GM21529 (cell line): ENCODE data around the gene RTN4.

Source experiments
- ATAC-seq: cut with Tn5 transposase; IDR thresholded peaks from one replicate; pipeline ENCODE4 v1.9.1; 2021; ENCODE audit not compliant: unreplicated experiment

Gene RTN4

GRCh38 chr2:55043841-55044240 lies 6.4 kb downstream of the RTN4 start:
- no peak for ATAC-seq

DNA sequence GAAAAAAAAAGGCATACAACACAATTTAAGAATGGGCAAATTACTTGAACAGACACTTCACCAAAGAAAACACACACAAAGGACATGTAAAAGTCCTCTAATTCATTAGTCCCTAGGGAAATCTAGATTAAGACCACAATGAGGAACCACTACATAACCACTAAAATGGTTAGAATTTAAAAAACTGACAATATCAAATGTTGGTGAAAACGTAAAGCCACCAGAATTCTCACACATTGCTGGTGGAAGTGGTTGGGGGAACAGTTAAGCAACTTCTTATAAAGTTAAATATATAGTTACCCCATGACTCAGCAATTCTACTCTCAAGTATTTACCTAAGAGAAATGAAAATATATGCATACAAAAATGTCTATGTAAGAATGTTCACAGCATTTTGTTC lies 11.8 kb downstream of the RTN4 start:
- ATAC-seq = no peak

DNA sequence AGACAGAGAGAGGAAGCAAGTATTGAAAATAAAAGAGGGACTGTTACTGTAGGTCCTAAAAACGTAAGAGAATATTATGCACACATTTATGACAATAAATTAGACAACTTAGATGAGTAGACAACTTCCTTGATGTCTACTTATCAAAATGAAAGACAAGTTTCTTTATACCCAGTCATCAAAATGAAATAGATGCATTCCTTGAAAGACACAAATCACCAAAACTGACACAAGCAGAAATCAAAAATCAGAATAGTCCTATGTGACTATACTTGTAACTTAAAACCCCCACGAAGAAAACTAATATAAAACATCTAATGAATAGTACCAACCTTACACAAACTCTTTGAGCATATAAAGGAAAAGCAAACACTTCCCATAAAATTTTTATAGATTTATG lies 14.5 kb downstream of the RTN4 start:
- no peak for ATAC-seq

GRCh38 chr2:55033921-55034320 lies 16.3 kb downstream of the RTN4 start:
- ATAC-seq = no peak

- peak; percentile 93 for ATAC-seq
Measured at GRCh38 chr2:55033076-55033742, 17.0 kb downstream of the RTN4 start.

DNA sequence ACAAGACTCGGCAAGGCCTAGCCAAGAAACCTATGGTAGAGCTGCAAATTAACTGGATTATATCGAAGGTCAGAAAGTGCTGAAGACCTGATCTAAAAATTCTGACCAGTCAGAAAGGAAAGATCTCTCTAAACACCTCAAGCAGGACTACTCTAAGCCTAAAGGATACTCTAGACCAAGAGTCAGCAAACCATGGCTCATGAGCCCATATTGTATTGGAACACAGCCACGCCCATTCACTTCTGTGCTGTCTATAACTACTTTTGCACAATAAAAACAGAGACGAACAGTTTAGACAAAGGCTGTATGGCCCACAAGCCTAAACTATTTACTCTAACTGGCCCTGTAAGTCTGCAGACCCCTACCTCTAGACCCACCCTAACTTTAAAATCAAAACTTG lies 18.7 kb downstream of the RTN4 start:
- no peak for ATAC-seq

DNA sequence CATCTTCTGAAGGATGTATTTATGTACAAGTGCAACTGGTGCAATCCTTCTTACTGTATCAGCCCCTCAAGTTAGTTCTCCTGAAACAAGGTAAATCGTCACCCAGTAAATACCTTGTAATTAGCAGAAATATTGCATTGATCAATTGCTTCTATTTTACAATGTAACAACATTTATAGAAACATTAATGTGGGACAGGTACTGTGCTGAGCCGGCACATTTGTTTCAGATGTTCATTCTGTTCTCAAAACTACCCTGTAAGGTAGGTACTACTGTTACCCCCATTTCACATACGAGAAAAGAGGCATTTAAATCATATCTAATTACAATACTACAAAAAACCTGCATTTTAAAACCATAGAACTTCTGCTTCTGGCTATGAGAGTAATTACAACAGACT lies 19.5 kb downstream of the RTN4 start:
- ATAC-seq = no peak

GRCh38 chr2:55029098-55029497 lies 21.2 kb downstream of the RTN4 start:
- no peak for ATAC-seq

- ATAC-seq = no peak
Measured at GRCh38 chr2:55027226-55027625, 23.0 kb downstream of the RTN4 start.

DNA sequence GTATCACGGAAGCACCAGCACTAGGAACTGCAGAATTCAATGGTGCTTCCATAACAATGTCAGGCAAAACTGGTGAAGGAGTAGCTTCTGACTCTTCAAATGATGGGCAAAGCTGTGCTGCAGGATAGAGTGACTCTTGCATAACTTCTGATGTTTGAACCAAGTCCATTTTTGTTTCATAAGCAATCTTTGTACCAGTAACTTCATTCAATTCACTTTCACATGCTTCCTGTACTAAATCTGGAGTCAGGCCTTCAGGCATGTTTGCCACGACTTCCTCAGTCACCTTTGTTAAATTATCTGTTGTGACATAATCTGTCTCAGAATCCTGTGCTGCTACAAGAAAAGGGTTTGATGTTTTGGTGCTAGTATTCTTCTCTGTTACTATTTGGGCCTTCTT lies 24.0 kb downstream of the RTN4 start:
- ATAC-seq = no peak

- ATAC-seq = peak; percentile 40
Measured at GRCh38 chr2:55025627-55026026, 24.6 kb downstream of the RTN4 start.

DNA sequence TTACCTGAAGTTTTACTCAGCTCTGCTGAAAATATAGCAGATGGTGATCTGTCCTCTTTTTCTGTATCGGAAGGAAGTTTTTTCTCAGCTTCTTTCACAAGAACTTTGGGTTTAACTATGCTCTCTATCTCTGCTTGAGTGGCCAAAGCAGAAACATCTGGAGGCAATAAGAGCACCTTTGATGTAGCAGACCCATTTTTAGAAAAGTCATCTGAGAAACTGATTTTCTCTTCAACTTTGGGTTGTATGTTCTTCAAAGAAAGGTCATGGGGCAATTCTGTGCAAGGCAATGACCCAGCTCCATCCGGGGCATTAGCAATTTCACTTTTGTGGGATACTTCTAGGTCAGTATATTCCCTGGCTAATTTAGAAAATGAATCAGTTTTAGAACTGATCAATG lies 25.2 kb downstream of the RTN4 start:
- ATAC-seq = peak; percentile 75

GRCh38 chr2:55022476-55022875 lies 27.8 kb downstream of the RTN4 start:
- ATAC-seq = no peak

DNA sequence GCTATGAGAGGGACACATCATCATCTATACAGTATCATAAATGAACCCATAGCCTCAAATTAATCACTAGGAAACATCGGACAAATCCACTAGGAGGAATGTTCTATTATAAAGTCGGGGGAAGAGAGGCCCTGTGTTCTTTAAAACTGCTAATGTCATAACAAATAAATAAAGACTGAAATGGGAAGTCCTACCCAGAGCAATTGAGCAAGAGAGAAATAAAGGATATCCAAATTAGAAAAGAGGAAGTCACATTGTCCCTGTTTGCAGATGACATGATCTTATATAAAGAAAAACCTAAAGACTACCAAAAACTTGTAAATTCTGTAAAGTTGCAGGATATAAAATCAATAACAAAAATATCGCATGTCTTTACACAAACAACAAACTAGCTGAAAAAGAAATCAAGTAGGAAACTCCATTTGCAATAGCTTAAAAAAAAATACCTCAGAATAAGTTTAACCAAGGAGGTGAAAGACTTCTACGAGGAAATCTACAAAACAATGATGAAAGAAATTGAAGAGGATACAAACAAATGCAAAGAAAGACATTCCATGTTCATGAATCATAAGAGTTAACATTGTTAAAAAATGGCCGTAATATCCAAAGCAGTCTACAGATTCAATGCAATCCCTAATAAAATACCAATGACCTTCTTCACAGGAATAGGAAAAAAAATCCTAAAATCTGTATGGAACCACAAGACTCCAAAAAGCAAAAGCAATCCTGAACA lies 30.6 kb downstream of the RTN4 start:
- no peak for ATAC-seq

DNA sequence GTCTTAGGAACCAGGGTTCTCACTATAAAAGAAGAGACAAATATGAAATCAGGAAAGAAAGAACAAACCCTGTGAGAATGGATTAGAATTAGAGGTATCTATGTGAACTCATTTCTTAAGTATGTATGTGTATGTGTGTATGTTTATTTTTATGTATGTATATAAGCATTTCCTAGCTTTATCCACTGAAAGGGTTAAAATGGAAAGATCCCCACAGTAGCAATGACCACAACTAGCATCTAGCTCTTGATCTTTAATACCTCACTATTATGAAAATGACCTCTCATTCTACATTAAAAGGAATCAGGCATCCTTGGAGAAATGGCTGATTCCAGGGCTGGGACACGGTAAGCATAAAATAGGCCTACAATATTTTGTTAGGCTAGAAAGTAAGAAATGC lies 31.6 kb downstream of the RTN4 start:
- ATAC-seq = no peak

GRCh38 chr2:55017880-55018279 lies 32.4 kb downstream of the RTN4 start:
- no peak for ATAC-seq

- no peak for ATAC-seq
Measured at GRCh38 chr2:55017428-55017827, 32.8 kb downstream of the RTN4 start.

GRCh38 chr2:55014962-55015939 lies 35.0 kb downstream of the RTN4 start:
- ATAC-seq = peak; percentile 31

GRCh38 chr2:55013936-55014335 lies 36.3 kb downstream of the RTN4 start:
- ATAC-seq = no peak

DNA sequence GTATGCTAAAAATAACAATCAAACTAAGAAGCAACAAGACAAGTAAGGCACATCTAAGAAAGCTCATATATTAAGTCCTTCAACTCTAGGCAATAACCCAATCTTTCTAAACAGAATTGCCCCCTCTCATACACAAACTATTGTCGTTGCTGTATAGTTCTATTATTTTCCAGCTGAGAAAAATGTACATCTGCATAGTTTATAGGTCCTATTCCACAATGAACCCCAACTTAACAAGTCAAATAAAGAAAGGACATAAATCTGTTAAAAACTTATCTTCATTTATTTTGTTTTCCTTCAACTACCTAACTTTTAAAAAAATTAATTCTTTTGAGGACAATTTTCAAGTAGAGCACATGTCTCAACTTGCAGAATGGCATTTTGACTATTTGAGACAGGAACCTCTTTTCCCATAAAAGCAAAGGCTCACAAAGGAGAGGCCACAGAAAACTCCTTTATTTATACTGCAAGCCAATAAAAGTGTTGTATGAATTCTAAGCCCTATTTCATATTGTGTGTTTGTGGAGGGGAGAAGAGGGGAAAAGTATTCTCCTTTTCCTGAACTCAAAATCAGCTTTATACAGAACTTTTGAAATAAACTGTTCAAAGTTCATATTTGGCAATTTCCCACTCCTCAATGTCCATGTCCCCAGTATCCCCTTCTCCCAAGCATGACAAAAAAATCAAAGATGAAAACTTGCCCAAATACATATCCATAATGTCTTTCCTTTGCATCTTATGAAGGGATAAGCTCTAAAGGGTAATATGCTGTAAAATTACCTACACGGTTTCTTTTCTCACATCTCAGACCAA lies 37.4 kb downstream of the RTN4 start:
- ATAC-seq = no peak
